CD4-positive, alpha-beta T cell treated with Interferon gamma for 1 hour (primary cell): ENCODE results near the gene GALNT5.
"Not testable (repeated sequence)": the region's sequence is repeated elsewhere in the genome, so short reads cannot be mapped to it uniquely, and the experiment has no call there.

Experiments
- DNase-seq: peaks from one replicate; pipeline ENCODE4 v3.0.0-alpha.2; 2020

The GALNT5 gene

GRCh38 chr2:157257312-157258252 lies at the start of gene GALNT5:
Gene GALNT5 (plus strand): TSS chr2:157257705. CDS start chr2:157258083, 378 bp downstream.
- no peak for DNase-seq

GRCh38 chr2:157216286-157216965 lies 41.1 kb upstream of the GALNT5 start:
- DNase-seq, result no peak

- DNase-seq, result no peak
These were observed 40.1 kb upstream of the GALNT5 start for GRCh38 chr2:157217409-157217808.

DNA sequence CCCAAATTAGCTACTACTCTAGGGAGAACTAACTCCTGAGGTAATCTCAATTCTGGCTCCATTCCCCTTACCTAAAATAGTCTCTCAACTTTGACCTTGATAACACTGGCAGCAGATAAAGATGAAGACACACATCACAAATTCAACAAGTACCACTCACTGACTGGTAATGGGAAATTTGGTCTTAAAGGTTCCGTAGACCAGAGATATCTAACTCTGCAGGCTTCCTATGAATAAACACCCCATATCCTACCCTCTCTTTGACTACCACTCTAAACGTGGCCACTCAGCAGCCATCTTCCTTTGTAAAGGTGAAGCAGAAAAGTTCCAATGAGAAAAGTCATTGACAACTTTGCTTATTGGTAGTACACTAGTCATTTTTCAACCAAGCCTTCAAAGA lies 38.6 kb upstream of the GALNT5 start:
- DNase-seq, result no peak

DNA sequence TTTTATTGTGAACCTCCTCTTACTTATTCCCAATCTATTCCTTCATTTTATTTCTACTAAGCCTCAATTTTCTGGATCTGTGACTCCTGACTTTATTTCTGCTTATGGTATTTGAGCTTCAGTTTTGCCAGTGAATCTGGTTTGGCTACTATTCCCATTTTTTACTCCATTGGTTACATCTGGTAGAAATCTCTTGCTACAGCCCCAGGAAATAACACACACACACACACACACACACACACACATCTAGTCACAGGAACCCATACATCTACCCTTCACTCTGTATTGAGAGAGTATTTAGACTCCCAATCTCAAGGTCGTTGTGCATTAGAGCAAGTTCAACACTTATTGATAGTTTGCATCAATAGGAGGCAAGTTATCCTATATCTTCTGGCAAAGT lies 37.0 kb upstream of the GALNT5 start:
- DNase-seq, result no peak

- no peak for DNase-seq
These were observed 36.0 kb upstream of the GALNT5 start for GRCh38 chr2:157221394-157221988.

- DNase-seq, result no peak
These were observed 33.8 kb upstream of the GALNT5 start for GRCh38 chr2:157223624-157224205.

GRCh38 chr2:157224448-157224847 lies 33.1 kb upstream of the GALNT5 start:
- DNase-seq, result not testable (repeated sequence)

GRCh38 chr2:157227592-157227991 lies 29.9 kb upstream of the GALNT5 start:
- no peak for DNase-seq

DNA sequence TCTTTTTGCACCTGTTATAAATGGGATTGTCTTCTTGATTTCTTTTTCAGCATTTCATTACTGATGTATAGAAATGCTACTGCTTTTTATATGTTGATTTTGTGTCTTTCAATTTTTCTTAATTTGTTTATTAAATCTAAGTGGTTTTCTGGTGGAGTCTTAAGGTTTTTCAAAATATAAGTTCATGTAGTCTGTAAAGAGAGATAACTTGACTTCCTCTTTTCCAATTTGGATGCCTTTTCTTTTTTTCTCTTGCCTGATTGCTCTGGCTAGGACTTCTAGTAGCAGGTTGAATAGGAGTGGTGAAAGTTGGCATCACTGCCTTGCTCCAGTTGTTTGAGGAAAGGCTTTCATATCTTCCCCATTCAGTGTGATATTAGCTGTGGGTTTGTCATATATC lies 28.6 kb upstream of the GALNT5 start:
- no peak for DNase-seq

GRCh38 chr2:157229572-157229971 lies 27.9 kb upstream of the GALNT5 start:
- DNase-seq, result no peak

- DNase-seq, result no peak
These were observed 26.0 kb upstream of the GALNT5 start for GRCh38 chr2:157231476-157231875.

DNA sequence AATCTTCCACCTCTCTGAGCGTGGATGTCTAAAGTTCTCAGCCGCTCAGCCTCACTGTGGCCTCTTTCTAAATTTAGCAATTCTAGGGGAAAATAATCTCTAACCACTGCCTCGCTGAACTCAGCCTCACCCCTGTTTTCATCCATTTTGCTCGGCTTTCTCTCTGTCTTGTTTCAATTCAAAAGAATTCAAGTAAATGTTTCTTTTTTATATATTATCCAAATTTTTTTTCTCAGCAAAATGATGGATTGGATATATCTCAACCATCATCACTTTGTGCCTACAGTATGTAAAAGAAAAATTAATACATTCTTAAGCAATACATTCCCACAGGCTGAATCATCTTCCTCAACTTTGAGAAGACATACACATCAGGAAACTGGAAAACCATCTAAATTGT lies 24.0 kb upstream of the GALNT5 start:
- no peak for DNase-seq

DNA sequence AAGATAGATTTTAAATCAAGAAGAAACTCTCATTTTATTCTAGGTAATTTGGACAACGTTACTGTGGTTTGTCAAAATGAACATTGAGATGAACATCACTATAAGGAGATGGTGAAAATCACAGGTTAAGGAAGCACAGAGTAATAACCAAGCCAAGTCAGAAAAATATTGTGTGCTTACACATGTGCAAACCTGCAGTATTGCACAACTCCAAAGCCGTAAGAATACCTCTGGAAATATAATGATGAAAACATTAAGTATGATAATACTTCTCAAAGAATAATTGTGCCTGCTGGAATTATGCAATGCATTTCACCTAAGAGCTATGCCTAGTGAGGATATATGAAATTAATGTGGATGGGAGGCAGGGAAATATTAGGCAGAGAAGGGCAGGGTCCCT lies 21.1 kb upstream of the GALNT5 start:
- DNase-seq, result no peak

DNA sequence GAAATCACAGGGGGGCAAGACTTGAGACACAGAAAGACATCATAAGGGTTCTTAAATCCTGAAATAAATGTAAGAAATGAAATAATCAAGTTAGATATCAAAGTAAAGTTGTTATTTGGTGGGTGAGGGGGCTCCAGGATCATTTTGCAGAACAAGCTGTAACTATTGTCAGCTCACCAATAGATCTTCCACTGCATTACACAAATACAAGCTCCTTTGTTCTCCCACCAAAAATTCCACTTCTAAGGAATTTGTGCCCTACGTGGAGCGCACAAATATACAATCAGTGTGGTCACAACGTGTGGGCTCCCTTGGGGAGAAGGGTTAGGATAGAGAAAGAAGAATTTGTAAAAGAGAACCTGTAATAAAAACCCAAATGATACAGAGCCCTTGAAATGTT lies 19.2 kb upstream of the GALNT5 start:
- DNase-seq, result no peak

- no peak for DNase-seq
These were observed 12.8 kb upstream of the GALNT5 start for GRCh38 chr2:157244691-157245090.

DNA sequence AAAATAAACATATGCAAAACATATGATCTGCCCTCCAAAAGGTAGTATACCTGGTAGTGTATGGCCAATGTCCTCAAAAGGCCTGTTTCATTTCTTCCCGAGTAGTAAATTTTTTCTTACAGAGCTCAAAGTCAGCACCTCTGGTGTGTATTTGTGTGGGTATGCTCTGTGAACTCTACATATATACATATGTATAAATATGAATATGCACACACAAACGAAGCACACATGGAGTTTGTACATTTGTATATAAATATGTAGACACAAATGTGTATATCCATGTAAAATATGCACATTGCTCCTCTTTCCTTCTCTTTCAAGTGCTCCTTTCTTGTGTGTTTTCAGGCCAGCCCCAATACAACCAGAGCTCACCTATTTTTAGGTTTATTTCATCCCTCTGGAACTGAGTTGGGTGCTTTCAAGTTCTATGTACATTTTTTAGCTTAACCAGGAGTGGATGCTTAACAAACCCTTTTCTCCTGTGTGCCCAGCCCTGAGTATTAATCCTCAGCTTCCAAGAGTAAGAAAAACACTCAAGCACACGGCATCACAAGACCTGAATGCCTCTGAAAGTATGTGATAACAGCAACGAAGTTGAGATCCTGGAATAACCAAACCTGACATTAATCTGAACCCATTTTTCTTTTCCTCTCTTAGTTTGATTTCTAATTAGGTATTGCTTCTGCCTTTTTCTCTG lies 12.2 kb upstream of the GALNT5 start:
- no peak for DNase-seq

DNA sequence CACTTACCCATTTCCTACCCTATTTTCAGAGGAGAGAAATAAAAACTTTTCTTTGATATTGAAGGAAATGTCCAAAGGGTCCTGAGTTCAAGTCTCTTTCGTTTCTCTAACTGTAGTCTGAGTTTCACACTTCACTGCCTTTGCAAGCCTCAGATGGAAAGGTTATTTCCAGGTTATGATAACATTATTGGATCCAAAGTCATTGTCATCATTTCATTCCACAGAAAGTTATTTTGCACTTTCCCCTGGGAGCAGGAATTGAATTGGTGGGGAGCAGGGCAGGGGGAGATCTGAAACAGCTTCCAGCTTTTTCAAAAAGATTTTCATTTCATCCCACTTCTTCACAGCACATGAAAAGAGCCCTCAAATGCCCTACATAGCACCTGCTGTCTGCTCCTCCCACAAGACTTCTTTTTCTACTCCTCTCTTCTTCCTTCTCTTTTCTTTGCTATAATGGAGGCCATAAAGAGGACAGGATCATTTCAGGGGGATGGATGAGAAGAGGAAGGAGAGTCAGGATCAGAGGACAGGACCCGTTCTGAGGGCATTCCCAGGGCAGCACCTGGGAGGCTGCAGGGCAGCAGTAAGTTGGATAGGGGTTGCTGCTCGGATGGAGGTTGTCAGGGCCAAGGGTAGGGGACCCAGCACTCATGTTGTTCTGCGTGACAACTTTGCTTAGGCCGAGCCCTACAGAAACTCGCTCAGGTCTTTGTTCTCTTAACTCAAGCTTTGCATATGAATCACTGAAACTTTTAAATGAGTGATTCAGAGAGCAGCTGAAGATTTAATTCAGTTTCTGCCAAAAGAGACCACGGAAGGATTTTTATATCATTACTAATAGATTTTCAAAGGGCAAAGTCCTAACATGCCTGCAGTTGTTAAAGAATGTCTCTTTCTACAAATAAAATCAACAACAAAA lies 11.4 kb upstream of the GALNT5 start:
- DNase-seq, result no peak

- no peak for DNase-seq
These were observed 10.6 kb upstream of the GALNT5 start for GRCh38 chr2:157246765-157247407.

DNA sequence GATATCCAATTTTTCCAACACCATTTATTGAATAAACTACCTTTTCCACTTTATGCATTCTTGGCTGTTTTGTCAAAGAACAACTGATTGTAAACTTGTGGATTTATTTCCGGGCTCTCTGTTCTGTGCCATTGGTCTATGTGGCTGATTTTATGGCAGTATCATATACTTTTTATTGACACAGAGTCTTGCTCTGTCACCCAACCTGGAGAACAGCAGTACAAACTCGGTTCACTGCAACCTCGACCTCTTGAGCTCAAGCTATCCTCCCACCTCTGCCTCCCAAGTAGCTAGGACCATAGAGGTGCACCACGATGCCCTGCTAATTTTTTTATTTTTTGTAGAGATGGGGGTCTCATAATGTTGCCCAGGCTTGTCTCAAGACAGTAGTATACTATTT lies 6.7 kb upstream of the GALNT5 start:
- DNase-seq, result no peak

DNA sequence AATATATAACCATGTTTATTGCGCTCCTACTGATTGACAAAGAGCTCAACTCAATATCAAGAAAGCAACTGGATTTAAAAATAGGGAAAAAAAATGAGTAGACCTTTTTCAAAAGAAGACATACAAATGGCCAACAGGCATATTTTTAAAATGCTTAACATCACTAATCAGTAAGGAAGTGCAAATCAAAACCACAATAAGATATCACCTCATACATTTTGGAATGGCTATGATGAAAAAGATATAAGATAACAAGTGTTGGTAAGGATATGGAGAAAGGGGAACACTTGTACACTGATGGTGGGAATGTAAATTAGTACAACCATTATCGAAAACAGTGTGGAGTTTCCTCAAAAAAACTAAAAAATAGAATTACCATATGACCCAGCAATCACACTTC lies 5.6 kb upstream of the GALNT5 start:
- DNase-seq, result no peak
